A549 (cell line): ENCODE data around the gene MYO19.

Experiments
- CEBPB ChIP-seq, 2 experiments: fragments of >200 bp in 1 of 2; sonication (Bioruptor Twin) in 1 of 2; formaldehyde crosslinking in 1 of 2; IDR thresholded peaks; 2 replicates each; pipeline ENCODE4 v1.6.1; 2012 to 2016
- JUN ChIP-seq, 2 experiments: fragments of >200 bp; sonication (Bioruptor Twin); formaldehyde crosslinking; IDR thresholded peaks; 2 replicates in 1 of 2; 3 replicates in 1 of 2; pipeline ENCODE4 v1.6.1; 2016 to 2017
- MAFK ChIP-seq: fragments of 450-650 bp; IDR thresholded peaks from 2 replicates; pipeline ENCODE4 v1.6.1; 2014; ENCODE audit not compliant: partially characterized antibody
- ZC3H11A ChIP-seq: fragments of 450-650 bp; IDR thresholded peaks from 2 replicates; pipeline ENCODE4 v1.6.1; 2014; ENCODE audit warnings: antibody characterized with exemption, mild to moderate bottlenecking

DNA sequence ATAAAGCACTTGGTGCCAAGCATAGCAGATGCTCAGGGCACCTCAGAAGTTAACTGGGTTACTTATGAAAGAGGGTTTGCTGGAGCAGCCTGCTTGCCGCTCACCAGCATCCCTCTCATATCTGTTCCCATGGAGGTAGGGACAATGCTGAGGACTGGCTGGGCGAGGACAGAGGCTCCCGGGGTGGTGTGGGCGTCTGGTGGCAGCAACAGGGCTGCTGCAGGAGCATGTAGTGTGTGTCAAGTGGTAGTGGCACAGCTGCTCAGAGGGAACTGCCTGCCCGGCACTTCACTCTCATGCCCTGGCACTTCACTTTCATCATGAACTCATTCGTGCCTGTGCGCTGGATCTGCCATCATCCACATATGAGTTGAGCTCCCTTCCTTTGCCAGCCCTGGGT lies 75.1 kb downstream of the MYO19 start:
- TF ChIP-seq CEBPB (IDR thresholded peaks at IDR 0.05) = no peak
- TF ChIP-seq MAFK = no peak
- TF ChIP-seq JUN (IDR thresholded peaks at IDR 0.05) = no peak
- no peak for TF ChIP-seq ZC3H11A
